Stimulated activated CD8-positive, alpha-beta memory T cell treated with anti-CD3 and anti-CD28 coated beads, Interleukin-15, amount 100 ng/mL, for 24 hours (primary cell): Measurements from ENCODE around the gene KLK2.

Experiments used
- DNase-seq: peaks from one replicate; pipeline ENCODE4 v3.0.0-alpha.2; 2020; ENCODE audit warnings: low read depth

The KLK2 gene

GRCh38 chr19:50925734-50926133, 52.5 kb downstream of the KLK2 start:
- DNase-seq, result no peak

DNA sequence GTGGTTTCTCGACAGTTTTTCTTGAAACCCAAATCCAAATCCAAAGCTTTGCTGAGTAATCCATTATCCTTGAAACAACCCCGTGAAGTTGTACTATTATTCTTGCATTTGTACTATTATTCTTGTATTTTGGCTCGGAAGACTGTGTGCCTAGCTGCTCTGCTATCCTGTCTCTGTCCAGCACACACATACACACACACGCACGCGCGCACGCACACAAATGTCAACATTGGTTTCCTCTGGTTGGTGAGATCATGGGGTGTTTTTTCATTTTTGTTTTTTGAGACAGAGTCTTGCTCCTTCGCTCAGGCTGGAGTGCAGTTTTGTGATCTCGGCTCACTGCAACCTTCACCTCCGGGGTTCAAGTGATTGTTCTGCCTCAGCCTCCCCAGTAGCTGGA, 52.9 kb downstream of the KLK2 start:
- DNase-seq, result no peak

- DNase-seq, result no peak
Measured at GRCh38 chr19:50928831-50929230, 55.6 kb downstream of the KLK2 start.
